ENCODE measurements around the gene PLCB1.

DNA sequence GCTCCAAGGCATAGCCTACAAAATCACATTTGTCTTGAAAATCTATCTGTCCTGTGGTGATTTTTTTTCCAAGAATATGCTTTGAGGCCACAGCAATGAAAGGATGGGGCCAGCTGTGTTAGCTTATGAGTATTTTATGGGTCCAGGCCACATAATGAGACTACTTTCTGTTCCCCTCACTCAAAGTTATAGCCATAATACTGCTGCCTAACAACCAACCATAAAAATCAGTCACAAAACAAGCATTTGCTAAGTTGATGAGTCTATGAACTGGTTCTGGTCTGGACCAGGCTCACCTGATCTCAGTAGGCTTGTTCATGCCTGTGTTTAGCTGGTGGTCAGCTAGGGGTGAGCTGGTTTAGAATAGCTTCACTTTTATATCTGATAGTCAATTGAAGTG, 744.3 kb downstream of the PLCB1 start:
- no peak for TF ChIP-seq ATF7 (IDR thresholded peaks at IDR 0.05; ENCODE audit: low read depth)
- no peak for TF ChIP-seq EP300 (IDR thresholded peaks at IDR 0.05; ENCODE audit: borderline replicate concordance in 1 of 2, control insufficient read depth in 1 of 2, low read depth in 2 of 2, low read length in 2 of 2)
- TF ChIP-seq RCOR1 (conservative IDR thresholded peaks at IDR 0.05; ENCODE audit: low read depth, low read length) = no peak
- TF ChIP-seq, protein P1, sequence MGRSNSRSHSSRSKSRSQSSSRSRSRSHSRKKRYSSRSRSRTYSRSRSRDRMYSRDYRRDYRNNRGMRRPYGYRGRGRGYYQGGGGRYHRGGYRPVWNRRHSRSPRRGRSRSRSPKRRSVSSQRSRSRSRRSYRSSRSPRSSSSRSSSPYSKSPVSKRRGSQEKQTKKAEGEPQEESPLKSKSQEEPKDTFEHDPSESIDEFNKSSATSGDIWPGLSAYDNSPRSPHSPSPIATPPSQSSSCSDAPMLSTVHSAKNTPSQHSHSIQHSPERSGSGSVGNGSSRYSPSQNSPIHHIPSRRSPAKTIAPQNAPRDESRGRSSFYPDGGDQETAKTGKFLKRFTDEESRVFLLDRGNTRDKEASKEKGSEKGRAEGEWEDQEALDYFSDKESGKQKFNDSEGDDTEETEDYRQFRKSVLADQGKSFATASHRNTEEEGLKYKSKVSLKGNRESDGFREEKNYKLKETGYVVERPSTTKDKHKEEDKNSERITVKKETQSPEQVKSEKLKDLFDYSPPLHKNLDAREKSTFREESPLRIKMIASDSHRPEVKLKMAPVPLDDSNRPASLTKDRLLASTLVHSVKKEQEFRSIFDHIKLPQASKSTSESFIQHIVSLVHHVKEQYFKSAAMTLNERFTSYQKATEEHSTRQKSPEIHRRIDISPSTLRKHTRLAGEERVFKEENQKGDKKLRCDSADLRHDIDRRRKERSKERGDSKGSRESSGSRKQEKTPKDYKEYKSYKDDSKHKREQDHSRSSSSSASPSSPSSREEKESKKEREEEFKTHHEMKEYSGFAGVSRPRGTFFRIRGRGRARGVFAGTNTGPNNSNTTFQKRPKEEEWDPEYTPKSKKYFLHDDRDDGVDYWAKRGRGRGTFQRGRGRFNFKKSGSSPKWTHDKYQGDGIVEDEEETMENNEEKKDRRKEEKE (IDR thresholded peaks at IDR 0.05) = no peak
- TF ChIP-seq, protein P2, sequence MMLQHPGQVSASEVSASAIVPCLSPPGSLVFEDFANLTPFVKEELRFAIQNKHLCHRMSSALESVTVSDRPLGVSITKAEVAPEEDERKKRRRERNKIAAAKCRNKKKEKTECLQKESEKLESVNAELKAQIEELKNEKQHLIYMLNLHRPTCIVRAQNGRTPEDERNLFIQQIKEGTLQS (IDR thresholded peaks at IDR 0.05; ENCODE audit: borderline replicate concordance, extremely low read depth, low read depth, low read length) = no peak
- no peak for TF ChIP-seq NR2F1 (conservative IDR thresholded peaks at IDR 0.05)
- TF ChIP-seq, protein P3, sequence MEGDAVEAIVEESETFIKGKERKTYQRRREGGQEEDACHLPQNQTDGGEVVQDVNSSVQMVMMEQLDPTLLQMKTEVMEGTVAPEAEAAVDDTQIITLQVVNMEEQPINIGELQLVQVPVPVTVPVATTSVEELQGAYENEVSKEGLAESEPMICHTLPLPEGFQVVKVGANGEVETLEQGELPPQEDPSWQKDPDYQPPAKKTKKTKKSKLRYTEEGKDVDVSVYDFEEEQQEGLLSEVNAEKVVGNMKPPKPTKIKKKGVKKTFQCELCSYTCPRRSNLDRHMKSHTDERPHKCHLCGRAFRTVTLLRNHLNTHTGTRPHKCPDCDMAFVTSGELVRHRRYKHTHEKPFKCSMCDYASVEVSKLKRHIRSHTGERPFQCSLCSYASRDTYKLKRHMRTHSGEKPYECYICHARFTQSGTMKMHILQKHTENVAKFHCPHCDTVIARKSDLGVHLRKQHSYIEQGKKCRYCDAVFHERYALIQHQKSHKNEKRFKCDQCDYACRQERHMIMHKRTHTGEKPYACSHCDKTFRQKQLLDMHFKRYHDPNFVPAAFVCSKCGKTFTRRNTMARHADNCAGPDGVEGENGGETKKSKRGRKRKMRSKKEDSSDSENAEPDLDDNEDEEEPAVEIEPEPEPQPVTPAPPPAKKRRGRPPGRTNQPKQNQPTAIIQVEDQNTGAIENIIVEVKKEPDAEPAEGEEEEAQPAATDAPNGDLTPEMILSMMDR (IDR thresholded peaks at IDR 0.05 in 2 of 3, conservative IDR thresholded peaks at IDR 0.05 in 1 of 3; ENCODE audit: control insufficient read depth in 2 of 3, extremely low read depth in 1 of 3, insufficient read depth in 1 of 3, low read depth in 3 of 3, low read length in 3 of 3) = no peak
- TF ChIP-seq, protein P4, sequence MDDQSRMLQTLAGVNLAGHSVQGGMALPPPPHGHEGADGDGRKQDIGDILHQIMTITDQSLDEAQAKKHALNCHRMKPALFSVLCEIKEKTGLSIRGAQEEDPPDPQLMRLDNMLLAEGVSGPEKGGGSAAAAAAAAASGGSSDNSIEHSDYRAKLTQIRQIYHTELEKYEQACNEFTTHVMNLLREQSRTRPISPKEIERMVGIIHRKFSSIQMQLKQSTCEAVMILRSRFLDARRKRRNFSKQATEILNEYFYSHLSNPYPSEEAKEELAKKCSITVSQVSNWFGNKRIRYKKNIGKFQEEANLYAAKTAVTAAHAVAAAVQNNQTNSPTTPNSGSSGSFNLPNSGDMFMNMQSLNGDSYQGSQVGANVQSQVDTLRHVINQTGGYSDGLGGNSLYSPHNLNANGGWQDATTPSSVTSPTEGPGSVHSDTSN (IDR thresholded peaks at IDR 0.05; ENCODE audit: insufficient replicate concordance, low read depth, low read length) = no peak
- no peak for TF ChIP-seq ZNF207 (IDR thresholded peaks at IDR 0.05; ENCODE audit: borderline replicate concordance)
- TF ChIP-seq CEBPB (IDR thresholded peaks at IDR 0.05; ENCODE audit: borderline replicate concordance in 1 of 2, low read depth in 2 of 2, low read length in 2 of 2) = no peak
